GM03348 (cell line): ENCODE results near the gene TAF8.
A peak's percentile ranks its signal among the peaks of the same experiment; 100 is the strongest.
"Not testable (repeated sequence)": the region's sequence is repeated elsewhere in the genome, so short reads cannot be mapped to it uniquely, and the experiment has no call there.

Source experiments
- DNase-seq: peaks from one replicate; pipeline ENCODE4 v3.0.0; 2012; ENCODE audit warnings: low spot score

The TAF8 gene

DNA sequence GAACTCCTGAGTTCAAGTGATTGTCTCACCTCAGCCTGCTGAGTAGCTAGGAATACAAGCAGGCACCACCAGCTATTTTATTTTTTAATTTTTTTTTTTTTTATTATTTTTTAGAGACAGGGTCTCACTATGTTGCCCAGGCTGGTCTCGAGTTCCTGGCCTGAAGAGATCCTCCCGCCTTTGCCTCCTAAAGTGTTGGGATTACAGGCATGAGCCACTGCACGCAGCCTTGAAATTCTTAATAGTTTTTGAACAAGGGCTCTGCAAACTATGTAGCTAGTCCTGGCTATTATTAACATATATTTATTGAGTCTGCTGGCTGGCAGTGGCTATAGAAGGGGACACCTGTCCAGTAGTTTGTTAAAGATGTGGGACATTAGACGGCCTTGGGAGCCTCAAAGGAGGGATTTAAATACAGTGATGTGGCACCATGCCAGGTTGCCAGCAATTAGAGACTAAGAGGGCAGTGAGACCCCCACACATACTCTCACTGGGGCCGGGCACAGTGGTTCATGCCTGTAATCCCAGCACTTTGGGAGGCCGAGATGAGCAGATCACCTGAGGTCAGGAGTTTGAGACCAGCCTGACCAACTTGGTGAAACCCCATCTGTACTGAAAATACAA, 21.1 kb upstream of the TAF8 start:
- no peak for DNase-seq

DNA sequence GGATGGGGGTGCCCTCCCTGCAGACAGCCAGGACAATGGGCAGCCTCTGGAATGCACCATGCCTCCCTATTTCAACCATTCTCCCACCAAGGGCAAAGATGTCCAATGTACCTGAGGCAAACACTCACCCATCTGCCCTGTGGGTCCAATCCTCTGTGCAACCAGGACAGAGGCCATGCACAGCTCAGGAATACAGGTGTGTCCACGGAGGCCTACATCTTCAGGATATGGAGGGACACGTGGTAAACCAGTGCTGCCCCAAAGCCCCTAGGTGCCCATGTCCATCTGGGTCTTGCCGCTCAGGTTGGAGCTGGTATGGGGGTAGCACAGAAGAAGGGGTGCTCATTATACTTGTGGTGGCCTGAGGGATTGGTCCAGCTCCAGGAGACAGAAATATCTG, 20.4 kb upstream of the TAF8 start:
- DNase-seq, result no peak

DNA sequence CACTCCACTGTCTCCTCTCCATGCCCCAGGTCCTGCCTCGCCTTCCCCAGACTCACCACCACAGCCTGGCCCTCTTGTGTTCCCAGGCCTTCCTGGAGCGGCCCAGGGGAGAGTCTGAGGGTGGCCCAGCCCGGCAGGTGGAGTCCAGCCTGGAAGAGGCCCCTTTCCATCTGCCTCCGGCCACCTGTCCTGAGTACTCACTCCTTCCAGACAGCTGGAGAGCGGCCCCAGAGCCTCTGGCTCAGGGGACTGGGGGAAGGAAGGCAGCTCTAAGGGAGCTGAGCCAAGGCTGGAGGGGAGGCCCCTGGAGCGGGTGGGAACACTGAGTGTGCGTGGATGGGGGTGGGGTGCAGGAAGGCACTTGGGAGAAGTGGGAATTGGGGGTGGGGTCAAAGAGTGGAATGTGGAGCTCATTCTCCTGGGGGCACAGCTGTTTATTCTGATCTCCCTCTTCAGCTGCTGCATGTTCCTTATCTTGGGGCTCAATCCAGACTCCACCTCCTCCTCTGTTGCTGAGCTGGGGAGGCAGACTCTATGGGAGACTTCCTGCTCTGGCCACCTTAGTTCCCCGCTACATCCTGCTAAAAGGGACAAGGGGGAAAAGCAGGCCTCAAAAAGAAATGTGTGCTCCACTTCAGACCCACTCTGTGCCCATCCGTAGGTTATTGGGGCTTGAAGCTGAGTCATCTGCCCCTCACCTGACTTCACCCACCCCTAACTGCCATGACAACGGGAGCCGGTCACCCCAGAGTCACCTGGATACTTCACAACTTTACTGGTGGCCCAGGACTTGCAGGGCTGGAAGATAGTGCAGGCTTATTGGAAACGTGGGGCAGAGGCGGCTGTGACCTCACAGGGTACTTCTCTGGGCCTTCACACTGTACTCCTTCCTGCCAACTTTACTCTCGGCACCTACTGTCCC, 19.5 kb upstream of the TAF8 start:
- no peak for DNase-seq

DNA sequence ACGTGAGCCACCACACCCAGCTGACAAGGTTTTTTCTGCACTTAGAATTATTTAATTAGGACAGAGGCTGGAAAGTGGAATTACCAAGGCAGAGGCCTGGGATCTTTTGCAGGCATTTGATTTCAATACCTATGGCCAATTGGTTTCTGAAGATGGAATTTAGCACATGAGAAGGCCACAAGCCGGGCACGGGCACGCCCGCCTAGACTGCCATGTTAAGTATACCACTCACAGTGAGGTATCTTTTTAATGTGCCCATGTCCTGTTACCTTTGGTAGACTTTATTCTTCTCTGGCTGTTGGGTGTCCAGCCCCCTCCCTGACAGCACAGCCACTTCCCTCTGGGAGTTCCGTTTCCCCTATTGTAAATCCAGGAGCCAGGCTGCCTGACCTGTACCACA, 18.0 kb upstream of the TAF8 start:
- DNase-seq, result no peak

DNA sequence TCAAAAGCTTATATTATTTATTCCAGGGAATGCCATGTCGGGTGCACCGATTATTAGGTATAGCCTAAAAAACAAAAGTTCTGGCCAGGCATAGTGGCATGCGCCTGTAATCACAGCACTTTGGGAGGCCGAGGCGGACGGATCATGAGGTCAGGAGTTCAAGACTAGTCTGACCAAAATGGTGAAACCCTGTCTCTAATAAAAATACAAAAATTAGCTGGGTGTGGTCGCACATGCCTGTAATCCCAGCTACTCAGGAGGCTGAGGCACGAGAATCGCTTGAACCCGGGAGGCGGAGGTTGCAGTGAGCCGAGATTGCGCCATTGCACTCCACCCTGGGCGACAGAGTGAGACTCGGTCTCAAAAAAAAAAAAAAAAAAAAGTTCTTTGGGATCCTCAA, 12.7 kb upstream of the TAF8 start:
- DNase-seq, result not testable (repeated sequence)

DNA sequence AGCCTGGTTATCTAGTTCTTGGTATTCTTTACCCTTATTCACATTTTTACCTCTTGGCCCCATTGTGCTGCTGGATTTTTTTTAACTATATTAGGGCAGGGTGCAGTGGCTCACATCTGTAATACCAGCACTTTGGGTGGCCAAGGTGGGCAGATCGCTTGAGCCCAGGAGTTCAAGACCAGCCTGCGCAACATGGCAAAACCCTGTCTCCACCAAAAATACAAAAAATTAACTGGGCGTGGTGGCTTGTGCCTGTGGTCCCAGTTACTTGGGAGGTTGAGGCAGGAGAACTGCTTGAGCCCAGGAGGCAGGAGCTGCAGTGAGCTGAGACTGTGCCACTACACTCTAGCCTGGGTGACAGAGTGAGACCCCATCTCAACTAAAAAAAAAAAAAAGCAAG, 12.2 kb upstream of the TAF8 start:
- no peak for DNase-seq

DNA sequence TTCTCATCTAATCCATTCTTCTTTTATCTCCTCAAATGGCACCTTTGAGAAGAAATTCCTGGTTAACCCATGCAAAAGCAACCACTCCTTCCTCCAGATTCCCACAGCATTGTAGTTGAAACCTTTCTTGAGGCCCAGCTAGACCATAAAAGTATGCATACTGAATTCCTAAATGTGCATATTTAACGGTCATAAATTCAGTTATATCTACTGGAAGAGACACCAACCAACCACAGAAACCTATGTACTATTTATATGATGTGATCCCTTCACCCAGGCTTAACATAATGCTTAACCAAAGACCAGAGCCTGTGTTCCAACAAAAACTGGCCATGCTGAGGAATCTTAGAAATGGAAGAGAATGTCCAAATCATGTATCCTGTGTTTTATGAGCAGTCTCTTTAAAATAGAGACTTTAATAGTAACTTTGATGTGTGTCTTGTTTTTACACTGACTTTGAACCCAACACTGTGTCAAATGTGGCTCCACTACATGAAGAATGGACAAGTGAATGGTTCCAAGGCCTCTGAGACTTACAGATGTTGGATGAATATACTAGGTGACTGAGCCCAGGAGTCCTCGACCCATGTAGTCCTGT, 11.4 kb upstream of the TAF8 start:
- no peak for DNase-seq

DNA sequence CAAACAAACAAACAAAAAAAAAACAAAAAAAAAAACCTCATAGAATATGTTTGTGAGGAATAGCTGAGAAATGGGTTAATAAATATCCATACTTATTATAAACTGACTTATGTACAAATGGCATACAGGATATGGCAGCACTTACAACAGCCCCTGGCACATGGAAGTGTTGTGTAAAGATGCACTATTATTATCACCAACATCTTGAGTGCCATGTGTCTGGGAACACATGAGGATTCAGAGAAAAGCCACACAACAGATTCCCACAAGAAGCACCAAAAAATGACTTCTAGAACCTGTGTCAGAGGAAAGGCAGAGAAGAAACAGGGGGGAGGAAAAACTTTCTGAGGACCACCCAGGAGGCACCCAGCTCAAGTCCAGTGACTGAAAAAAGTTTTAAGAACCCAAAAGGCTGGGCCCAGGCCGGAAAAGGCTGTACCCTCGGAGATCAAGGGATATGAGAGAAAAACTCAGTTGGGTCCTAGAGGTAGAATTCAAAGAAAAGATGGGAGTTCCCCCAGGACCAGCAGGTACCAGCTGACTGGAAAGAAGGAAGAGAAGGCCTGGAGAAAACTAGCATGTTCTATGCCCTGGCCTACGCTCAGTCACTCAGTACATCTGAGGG, 9.4 kb upstream of the TAF8 start:
- DNase-seq, result no peak

DNA sequence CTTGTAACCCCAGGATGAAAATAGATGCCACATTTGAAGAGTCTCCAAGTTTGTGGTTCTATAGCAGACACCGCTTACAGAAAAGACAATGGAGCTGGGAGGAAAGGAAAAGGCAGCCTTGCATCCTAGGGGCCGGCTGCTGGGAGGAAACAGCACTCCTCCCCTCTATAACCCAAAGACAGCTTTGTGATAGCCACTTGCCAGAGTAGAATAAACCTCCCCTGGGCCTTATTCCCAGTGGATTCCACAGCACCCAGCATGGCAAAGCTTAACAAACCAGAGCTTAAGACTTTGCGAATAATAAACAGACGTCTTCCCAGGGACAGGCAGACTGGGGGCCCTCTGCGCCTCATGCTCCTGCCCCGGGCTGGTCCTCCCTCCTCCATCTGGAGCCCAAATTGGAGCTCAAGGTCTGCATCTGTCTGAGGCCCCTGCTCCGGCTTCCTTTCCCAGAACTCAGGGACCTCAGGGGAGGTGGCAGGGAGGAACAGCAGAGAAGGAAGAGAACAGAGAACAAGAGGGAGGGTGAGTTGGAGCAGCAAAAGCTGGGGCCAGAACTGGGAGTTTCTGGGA, 8.8 kb upstream of the TAF8 start:
- DNase-seq, result no peak

DNA sequence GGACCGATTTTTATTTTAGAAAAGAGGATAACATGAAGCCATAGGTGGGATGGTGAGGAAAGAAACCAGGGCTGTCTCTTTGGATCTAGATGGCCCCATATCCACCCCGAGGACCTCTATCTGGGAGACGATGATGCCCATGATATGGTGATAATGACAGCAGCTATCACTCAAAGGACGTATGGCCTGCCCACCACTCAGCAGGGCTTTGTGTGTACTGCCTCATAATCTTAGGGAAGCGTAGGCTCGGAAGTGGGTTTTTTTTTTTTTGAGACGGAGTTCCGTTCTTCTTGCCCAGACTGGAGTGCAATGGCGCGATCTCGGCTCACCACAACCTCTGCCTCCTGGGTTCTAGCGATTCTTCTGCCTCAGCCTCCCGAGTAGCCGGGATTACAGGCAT, 8.2 kb upstream of the TAF8 start:
- no peak for DNase-seq

DNA sequence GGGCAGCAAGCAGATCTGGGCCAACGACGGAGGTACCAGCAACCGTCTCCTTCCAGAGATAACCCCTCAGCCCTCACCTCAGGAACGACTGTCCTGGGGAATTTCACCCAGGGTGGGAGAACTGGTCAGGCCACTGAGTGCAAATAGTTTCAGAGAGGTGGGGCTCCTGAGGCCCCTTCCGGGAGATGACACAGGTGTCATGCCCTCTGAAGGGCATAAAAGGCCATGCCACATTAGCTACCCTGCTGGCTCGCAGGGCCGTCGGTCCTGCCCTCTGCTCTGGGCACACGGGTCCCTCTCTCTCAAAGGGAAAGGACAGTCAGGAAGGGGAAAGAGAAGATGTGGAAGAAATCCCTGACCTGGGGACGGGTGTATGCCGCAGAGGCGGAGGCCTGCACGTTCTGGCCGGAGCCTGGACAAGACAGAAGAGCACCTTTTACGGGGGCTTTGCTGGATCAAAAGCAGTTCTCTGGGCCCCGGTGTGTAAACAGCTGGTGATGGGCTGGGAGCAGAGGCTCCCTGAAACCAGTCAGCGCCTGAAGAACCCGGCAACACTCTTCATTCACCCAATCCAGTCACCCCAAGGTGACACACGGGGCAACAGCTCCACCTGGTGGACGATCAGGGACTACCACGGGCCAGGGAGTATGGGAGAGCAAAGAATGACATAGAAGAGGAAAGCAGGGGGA, 6.4 kb upstream of the TAF8 start:
- DNase-seq, result peak; percentile 92

DNA sequence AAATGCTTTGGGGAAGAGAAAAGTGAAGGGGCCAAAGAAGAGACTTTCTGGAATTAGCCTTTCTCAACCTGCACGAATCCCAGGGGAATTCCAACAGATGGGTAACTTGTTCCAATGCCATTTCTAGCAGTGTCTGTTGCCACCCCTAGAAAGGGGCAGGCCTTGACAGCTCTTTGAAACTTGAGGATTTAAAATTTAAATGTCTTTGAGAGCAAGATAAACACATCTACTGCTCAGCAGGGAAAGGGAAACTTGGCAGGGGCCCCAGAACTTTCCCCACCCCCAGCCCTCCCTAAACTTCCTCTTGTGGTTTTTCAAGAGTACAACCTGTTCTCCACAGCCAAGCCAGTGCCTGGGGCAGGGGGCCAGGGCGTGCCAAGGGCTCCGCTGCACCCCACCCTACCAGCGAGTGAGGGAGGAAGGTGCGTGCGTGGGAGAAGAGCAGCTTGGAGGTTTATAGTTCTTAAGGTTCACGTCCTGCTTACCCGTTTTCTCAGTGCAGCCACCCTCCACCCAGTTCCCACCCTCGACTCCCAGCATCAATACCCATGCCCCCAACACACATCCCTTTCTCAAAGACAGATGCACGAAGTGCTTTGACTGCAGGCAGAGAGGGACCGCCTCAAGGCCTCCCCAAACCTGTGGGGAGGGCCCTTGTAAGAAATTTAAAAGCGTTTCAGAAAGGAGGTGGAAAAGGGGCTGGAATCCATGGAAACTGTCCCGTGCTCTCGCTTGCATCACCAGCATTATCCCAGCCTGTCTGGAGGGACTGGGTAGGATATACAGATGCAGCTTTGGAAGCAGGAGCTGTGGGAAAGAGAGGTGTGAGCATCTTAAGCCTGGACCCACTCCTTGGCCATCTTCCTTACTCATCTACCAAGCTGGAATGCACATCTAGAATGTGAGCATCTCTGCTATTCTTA, 4.5 kb upstream of the TAF8 start:
- DNase-seq, result peak; percentile 34

DNA sequence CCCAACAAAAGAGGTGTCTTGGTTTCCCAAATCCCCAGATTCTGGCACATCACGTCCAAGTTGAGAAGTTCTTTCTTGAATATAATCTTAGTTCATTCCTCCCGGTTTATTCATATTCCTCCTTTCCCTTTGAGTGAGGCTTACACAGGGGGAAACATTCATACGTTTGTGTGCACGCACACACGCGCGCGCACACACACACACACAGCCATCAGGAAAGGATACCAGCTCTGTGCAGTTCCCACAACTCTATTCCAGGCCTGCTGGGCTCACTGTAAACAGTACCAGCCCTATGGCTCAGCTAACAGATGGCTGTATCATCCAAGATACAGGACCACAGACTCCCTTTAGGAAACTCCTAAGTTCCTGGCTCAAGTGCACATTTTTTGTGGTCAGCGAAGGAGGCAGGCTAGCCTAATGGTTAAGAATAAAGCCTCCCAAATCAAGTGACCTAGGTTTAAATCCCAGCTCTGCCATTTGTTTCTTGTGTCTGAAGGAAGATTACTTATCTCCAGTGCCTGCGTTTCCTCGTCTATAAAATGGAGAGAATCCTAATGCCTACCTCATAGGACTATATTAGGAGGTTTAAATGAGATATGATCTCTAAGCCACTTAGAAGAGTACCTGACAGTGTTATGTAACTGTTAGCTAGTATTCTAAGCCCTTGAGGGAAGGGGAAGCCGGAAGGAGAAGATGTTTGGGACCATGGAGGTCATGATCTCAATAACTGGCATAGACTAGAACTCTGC, 3.7 kb upstream of the TAF8 start:
- DNase-seq, result no peak

DNA sequence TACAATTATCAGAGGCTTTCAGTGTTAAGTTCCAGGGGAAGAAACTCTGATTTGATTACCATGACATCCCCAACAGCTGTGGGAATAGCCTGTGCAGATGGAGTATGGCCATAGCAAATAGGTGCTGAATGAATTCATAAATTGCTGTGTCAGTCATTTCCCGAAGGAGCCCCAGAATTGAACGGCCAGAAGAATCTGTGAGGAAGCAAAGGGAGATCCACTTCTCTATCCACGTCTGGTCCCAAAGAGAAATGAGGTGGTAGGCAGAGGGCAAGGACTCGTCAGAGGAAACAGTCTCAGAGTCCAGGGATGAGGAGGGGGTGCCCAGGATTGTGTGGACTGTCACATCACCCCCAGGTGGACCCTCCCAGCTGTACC, 3.1 kb upstream of the TAF8 start:
- DNase-seq, result no peak

DNA sequence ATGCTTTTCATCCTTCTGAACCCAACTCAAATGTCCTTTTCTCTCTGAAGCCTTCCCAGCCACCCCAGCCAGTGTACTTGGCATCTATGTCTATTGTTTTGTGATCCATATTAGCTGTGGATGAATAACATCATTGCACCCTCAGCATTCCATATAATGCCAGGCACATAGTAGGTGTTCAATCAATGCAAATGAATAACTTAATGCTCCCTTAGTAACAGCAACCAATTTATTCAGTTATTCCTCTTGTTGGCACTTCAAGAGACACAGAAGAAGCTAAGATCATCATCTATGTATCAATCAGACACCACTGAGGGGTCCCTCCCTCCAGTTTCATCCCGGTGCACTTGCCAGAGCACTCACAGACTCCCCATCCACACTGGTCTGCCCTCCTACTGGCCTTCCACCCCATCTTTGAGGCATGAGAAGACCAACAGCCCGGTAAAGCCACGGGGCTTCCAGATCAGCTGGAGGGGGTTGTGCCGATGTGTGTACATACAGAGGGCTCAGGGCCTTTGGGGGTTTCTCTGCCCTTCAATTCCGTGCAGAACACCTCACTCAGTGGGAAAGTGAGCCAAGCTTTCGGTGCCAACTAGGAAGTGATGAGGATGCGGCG, 2.4 kb upstream of the TAF8 start:
- DNase-seq, result no peak

DNA sequence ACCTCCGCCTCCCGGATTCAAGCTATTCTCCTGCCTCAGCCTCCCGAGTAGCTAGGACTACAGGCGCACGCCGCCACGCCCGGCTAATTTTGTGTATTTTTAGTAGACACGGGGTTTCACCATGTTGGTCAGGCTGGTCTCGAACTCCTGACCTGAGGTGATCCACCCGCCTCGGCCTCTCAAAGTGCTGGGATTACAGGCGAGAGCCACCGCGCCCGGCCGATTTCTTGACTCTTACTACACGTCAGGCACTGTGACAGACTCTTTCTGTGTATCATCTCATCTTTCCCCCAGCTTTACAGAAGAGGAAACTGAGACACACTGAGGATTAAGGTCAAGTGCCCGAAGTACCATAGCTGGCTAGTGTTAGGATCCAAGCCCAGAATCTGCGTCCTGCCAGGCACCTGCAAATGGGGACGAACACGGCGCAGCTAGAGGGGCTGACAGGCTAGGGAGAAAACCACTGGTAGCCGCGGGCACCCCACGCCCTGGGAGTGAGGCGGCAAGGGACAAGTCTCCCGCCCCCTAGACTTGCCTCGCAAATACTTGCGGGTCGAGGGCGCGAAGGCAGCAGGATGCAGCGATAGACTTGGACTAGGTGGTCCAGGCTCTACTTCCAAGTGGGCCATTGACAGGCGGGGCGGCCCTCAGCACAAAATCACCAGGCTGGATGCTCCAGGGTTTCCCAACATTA, 1.1 kb upstream of the TAF8 start:
- no peak for DNase-seq

DNA sequence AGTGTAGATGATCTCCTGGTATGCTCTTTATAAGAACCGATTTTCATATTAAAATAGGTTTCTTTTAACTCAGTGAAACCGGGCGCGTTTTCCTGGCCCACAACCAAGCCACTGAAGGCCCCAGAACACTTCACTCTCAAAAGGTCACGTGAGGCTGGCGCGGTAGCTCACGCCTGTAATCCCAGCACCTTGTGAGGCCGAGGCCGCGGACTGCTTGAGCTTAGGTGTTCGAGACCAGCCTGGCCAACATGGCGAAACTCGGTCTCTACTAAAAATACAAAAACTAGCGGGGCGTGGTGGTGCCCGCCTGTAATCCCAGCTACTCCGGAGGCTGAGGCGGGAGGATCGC, 402 bp upstream of the TAF8 start:
- no peak for DNase-seq

DNA sequence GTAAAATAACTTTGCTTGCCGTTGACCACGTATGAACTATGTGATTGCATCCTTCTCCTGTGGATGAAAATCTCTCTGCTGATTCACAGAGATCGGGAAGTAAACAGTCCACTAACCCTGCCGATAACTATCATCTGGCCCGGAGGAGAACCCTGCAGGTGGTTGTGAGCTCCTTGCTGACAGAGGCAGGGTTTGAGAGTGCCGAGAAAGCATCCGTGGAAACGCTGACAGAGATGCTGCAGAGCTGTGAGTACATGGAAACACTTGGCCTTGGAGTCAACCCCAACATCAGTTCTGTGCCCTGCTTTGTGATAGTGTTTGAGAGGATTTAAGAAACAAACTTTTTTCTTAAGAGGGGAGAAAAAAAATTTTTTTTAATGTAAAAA, 937 bp downstream of the TAF8 start:
- no peak for DNase-seq

DNA sequence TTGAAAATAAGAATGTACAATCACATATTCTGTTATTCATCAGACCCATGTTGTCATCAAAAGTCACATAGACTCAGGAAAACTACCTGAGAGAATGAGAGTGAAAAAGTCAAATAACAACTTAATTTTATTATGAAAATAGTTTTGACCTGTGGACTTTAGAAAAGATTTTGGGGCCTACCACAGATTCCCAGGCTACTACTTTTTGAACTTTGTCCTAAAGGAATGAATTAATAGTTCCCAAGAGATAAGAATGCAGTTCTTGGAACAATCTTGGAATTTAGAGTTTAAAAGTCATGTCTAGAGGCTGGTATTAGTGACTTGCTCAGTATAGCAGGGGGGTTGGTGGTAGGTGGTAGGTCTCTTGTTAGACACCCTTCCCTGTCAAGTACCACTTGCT, 3.3 kb downstream of the TAF8 start:
- no peak for DNase-seq
